Lower leg skin (tissue), 3 donors: Measurements from ENCODE around the gene MGRN1.

Experiments
- POLR2A ChIP-seq, 2 donors: fragments of 450-650 bp; IDR thresholded peaks; one replicate each; pipeline ENCODE4 v1.6.1; 2016 to 2017; ENCODE audit warnings: antibody characterized with exemption in 2 of 2, mild to moderate bottlenecking in 1 of 2, moderate library complexity in 1 of 2
- TF ChIP-seq, protein P1 (sequence below), 3 donors: fragments of 450-650 bp; IDR thresholded peaks; one replicate each; pipeline ENCODE4 v1.5.1; 2016; ENCODE audit warnings: antibody characterized with exemption in 3 of 3, mild to moderate bottlenecking in 3 of 3, moderate library complexity in 2 of 3

DNA sequence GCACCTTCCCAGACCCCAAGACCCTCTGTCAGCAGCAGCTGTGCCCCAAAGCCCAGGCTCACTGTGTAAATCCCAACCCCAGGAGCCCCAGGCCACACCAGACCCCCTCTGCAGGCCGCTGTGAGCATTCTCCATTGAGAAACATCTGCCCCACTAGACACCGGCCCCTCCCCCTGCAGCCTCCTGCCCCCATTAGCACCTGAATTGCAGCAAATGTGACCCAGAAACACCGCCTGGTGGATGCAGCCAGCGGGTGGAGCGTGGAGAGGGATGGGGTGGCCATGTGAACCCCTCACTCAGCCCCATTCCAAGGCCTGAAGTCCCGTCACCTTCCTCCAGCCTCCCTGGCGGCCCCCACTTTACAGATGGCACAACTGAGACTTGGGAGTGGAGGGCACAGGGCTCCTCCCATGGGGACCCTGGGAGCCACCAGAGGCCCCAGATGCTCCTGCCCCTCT lies 12.1 kb upstream of the MGRN1 start:
- TF ChIP-seq, protein P1, sequence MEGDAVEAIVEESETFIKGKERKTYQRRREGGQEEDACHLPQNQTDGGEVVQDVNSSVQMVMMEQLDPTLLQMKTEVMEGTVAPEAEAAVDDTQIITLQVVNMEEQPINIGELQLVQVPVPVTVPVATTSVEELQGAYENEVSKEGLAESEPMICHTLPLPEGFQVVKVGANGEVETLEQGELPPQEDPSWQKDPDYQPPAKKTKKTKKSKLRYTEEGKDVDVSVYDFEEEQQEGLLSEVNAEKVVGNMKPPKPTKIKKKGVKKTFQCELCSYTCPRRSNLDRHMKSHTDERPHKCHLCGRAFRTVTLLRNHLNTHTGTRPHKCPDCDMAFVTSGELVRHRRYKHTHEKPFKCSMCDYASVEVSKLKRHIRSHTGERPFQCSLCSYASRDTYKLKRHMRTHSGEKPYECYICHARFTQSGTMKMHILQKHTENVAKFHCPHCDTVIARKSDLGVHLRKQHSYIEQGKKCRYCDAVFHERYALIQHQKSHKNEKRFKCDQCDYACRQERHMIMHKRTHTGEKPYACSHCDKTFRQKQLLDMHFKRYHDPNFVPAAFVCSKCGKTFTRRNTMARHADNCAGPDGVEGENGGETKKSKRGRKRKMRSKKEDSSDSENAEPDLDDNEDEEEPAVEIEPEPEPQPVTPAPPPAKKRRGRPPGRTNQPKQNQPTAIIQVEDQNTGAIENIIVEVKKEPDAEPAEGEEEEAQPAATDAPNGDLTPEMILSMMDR (IDR thresholded peaks at IDR 0.05), result no peak
- TF ChIP-seq POLR2A (IDR thresholded peaks at IDR 0.05), result no peak
